GM18505 (cell line): ENCODE results near the gene OR11H1.
"Not testable (repeated sequence)": the region's sequence is repeated elsewhere in the genome, so short reads cannot be mapped to it uniquely, and the experiment has no call there.

Source experiments
- ATAC-seq: cut with Tn5 transposase; IDR thresholded peaks from one replicate; pipeline ENCODE4 v1.9.1; 2021; ENCODE audit not compliant: unreplicated experiment

Gene OR11H1, protein sequence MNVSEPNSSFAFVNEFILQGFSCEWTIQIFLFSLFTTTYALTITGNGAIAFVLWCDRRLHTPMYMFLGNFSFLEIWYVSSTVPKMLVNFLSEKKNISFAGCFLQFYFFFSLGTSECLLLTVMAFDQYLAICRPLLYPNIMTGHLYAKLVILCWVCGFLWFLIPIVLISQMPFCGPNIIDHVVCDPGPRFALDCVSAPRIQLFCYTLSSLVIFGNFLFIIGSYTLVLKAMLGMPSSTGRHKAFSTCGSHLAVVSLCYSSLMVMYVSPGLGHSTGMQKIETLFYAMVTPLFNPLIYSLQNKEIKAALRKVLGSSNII

DNA sequence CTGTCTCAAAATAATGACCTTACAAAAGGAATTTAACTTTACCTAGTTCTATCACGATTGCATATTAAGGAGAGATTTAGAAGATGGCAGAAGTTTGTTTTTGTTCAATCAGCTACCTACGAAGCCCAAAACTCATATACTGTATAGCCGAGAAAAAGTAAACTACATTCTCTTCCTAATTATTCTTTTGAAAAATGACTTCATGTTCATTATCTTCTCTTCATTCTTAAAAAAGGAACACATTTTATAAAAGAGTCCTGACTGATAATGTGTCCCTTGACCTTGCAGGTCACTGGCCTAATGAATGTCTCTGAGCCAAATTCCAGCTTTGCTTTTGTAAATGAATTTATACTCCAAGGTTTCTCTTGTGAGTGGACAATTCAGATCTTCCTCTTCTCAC lies at the start of gene OR11H1:
TSS of gene OR11H1 (plus strand) at position 301 of the 400 bp plus-strand sequence. CDS start at position 301, 0 bp downstream.
- ATAC-seq: not testable (repeated sequence)

DNA sequence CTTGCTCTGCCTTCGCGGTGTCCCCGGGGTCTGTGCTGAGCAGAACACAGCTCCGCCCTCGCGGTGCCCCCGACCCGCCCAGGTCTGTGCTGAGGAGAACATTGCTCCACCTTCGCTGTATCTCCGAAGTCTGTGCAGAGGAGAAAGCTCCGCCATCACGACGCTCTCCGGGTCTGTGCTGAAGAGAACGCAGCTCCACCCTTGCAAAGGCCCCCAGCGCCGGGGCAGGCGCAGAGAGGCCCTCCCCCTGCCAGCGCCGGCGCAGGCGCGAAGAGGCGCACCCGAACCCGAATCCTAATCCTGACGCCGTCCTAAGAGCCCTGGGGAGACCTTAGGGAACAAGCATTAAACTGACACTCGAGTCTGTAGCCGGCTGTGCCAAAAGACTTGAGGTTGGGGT lies 18.0 kb upstream of the OR11H1 start:
- not testable (repeated sequence) for ATAC-seq

DNA sequence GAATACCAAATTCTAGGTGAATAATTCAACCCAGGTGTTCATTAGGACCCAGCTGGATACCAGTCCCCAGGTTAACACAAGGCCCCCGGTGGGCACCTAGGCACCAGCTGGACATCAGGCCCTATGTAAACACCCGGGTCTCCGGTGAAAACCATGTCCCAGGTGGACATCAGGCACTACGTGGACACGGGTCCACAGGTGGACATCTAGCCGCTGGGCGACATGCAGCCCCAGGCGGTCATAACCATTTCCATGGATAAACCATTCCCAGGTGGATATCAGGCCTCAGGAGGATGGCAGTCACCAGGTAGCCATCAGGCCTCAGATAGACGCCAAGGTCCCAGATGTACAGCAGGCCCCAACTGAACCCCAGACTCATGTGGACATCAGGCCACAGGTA lies 12.1 kb upstream of the OR11H1 start:
- ATAC-seq: not testable (repeated sequence)

- not testable (repeated sequence) for ATAC-seq
These were observed 25.8 kb downstream of the OR11H1 start for GRCh38 chr22:15553767-15554166.

GRCh38 chr22:15563461-15563860 lies 35.5 kb downstream of the OR11H1 start:
- ATAC-seq: not testable (repeated sequence)

GRCh38 chr22:15565063-15565462 lies 37.1 kb downstream of the OR11H1 start:
- not testable (repeated sequence) for ATAC-seq
